PFSK-1 (cell line): ENCODE data around the gene CDC34.

Experiments
- POLR2AphosphoS5 ChIP-seq: IDR thresholded peaks from 2 replicates; pipeline ENCODE4 v1.6.1; 2012; ENCODE audit warnings: low read depth, mild to moderate bottlenecking, control low read depth, low read length, moderate library complexity
- REST ChIP-seq, 2 experiments: IDR thresholded peaks; 2 replicates each; pipeline versions ENCODE4 v1.6.1 to v1.8.0; 2011 to 2012; ENCODE audit warnings: low read depth in 2 of 2, low read length in 2 of 2, control low read depth in 1 of 2, inconsistent platforms in 1 of 2, mild to moderate bottlenecking in 1 of 2, moderate library complexity in 1 of 2; ENCODE audit not compliant: insufficient read depth in 1 of 2
- TAF1 ChIP-seq: IDR thresholded peaks from 2 replicates; pipeline ENCODE4 v1.6.1; 2012; ENCODE audit warnings: low read length, control low read depth, borderline replicate concordance; ENCODE audit not compliant: insufficient read depth

DNA sequence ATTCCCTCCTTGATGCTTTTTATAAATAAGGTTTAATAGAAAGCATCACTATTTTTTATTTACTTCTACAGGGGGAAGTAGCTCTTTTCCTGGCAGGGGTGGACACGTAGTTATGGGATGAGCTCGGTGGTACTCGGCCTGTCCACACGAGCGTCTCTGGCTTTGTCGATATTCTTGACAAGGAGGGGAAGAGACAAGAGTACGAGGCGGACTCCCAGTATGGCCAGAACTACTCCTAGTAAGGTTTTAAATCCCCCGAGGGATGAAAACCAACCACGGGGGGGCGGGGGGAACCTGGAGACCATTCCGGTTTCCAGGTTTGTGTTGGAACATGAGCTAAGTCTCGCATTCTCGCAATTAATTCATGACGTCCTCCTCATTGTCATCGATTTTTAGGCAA lies 35.3 kb downstream of the CDC34 start:
- TF ChIP-seq POLR2AphosphoS5 (no peak), TAF1 (no peak), REST (IDR thresholded peaks at IDR 0.05; ENCODE audit: insufficient read depth in 1 of 2, low read depth in 2 of 2, low read length in 2 of 2) (no peak)
